Measurements from ENCODE around the gene CXorf51A. TPM values are rescaled to one million over a fixed set of nuclear protein-coding genes. Genes with fewer than 3 reads are reported as not detected.

The CXorf51A gene
- not detected for total RNA-seq

GRCh38 chrX:146814644-146815043 lies at the start of gene CXorf51A:
TSS of gene CXorf51A (minus strand) at chrX:146814744. CDS start at chrX:146814723, 21 bp downstream.

GRCh38 chrX:146809471-146809870 lies 5.1 kb downstream of the CXorf51A start, which contains the start of gene CXorf51B:
TSS of gene CXorf51B (plus strand) at chrX:146809771. CDS start at chrX:146809792, 21 bp downstream.

Other genes with a start within 250 kb of the CXorf51A start
- not detected for gene CXorf51B, start 5.0 kb downstream of the CXorf51A start, total RNA-seq